OCI-LY3 (cell line): ENCODE measurements around the gene ATXN7L2.
A peak's percentile ranks its signal among the peaks of the same experiment; 100 is the strongest.

Source experiments
- H2AFZ ChIP-seq: fragments of 200-600, 300-600 bp; shearing (Covaris generic); 2 replicates; pipeline ENCODE4 v1.6.0; 2014; ENCODE audit warnings: antibody characterized with exemption, low read depth, low read length
- H3K27ac ChIP-seq: fragments of 200-600, 300-600 bp; sonication (generic); 2 replicates; pipeline ENCODE4 v1.5.1; 2014; ENCODE audit warnings: mild to moderate bottlenecking, low read length, moderate library complexity, mixed read lengths
- H3K27me3 ChIP-seq: fragments of 200-600, 300-600 bp; sonication (generic); 2 replicates; pipeline ENCODE4 v1.6.1; 2014; ENCODE audit warnings: low read depth, low read length, mixed read lengths
- H3K36me3 ChIP-seq: fragments of 200-600, 300-600 bp; sonication (generic); replicated peaks from 2 replicates; pipeline ENCODE3; 2014; ENCODE audit warnings: low read depth, low read length, mixed read lengths
- H3K4me1 ChIP-seq: fragments of 300-600, 200-600 bp; sonication (generic); 2 replicates; pipeline ENCODE4 v1.6.1; 2014; ENCODE audit warnings: low read length, mixed read lengths
- H3K4me2 ChIP-seq: fragments of 200-600, 300-600 bp; sonication (generic); 2 replicates; pipeline ENCODE4 v1.6.1; 2014; ENCODE audit warnings: low read length, mixed read lengths
- H3K4me3 ChIP-seq: fragments of 300-600, 200-600 bp; sonication (generic); 2 replicates; pipeline ENCODE4 v1.5.1; 2014; ENCODE audit warnings: antibody characterized with exemption, mild to moderate bottlenecking, low read length, moderate library complexity
- H3K79me2 ChIP-seq: fragments of 300-600, 200-600 bp; shearing (Covaris generic); 2 replicates; pipeline ENCODE4 v1.6.1; 2014; ENCODE audit warnings: mild to moderate bottlenecking, low read length, mixed read lengths
- H3K9ac ChIP-seq: fragments of 300-600, 200-600 bp; shearing (Covaris generic); 2 replicates; pipeline ENCODE4 v1.6.0; 2014; ENCODE audit warnings: mild to moderate bottlenecking, low read length, moderate library complexity
- H3K9me3 ChIP-seq: fragments of 200-600, 300-600 bp; shearing (Covaris generic); 2 replicates; pipeline ENCODE4 v1.6.1; 2014; ENCODE audit warnings: low read length, mixed read lengths; ENCODE audit not compliant: insufficient read depth
- H4K20me1 ChIP-seq: fragments of 200-600, 300-600 bp; sonication (generic); 2 replicates; pipeline ENCODE4 v1.6.1; 2016; ENCODE audit warnings: low read length, mixed read lengths; ENCODE audit not compliant: insufficient read depth
- EZH2phosphoT487 ChIP-seq: fragments of 200-600 bp; shearing (Covaris generic); IDR thresholded peaks from 2 replicates; pipeline ENCODE4 v1.6.1; 2018; ENCODE audit warnings: antibody characterized with exemption, mixed run types, low read depth
- TF ChIP-seq, protein P1 (sequence below): fragments of 200-600, 300-600 bp; sonication (generic); IDR thresholded peaks from 2 replicates; pipeline ENCODE4 v1.5.1; 2014; ENCODE audit warnings: antibody characterized with exemption, low read length, low read depth

ATXN7L2 gene

DNA sequence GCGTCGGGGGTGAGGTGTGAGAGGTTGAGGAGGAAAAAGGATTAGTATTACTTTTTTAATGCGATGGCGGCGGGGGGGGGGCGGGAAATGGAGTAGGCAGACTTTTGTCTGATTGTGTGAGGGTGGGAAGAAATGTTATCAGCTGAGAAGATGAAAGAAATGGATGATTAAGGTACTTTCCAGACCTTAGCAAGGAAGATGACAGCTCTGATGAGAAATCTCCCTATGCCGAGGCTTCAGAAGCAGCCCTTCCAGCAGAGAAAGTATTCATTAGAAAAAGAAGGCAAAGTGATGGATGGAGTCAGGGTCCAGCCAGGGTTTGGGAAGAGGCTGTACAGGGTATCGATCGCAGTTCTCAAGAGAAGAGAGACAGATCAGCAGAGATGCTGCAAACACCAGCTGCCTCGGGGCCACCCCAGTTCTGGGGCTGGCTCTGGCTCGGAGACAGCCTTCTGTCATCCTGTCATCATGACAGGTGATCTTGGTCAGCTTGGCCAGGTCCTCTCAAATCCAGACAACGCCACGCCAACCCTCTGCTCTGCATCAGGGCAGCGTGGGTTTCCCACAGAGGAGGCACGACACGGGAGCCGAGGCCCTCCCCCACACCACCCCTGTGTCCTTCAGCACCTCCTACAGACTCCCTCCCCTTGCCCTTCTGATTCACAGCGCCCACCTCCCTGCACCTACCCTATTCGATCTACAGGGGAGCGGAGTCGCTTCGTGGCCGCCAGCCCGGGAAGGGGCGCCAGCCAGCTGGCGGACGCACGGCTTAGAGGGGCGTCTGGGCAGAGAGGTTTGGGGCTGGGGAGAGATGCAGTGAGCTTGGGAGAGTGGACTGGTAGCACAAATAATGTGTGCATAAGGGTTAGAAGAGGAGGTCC lies 674 bp upstream of the ATXN7L2 start:
- H2AFZ ChIP-seq = peak overlapping the region; percentile 94
- H3K79me2 ChIP-seq = peaks cover 9% of the 10 kb centered on the region
- no peaks in the 10 kb centered on the region for H4K20me1 ChIP-seq
- TF ChIP-seq, protein P1, sequence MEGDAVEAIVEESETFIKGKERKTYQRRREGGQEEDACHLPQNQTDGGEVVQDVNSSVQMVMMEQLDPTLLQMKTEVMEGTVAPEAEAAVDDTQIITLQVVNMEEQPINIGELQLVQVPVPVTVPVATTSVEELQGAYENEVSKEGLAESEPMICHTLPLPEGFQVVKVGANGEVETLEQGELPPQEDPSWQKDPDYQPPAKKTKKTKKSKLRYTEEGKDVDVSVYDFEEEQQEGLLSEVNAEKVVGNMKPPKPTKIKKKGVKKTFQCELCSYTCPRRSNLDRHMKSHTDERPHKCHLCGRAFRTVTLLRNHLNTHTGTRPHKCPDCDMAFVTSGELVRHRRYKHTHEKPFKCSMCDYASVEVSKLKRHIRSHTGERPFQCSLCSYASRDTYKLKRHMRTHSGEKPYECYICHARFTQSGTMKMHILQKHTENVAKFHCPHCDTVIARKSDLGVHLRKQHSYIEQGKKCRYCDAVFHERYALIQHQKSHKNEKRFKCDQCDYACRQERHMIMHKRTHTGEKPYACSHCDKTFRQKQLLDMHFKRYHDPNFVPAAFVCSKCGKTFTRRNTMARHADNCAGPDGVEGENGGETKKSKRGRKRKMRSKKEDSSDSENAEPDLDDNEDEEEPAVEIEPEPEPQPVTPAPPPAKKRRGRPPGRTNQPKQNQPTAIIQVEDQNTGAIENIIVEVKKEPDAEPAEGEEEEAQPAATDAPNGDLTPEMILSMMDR = peak; percentile 24; the same call in 1 of the 2 replicates
- no peak for TF ChIP-seq EZH2phosphoT487
- H3K27ac ChIP-seq = no peak overlapping the region
- H3K36me3 ChIP-seq = no peaks in the 10 kb centered on the region
- peaks cover 15% of the 10 kb centered on the region for H3K4me1 ChIP-seq
- peak overlapping the region; percentile 83 for H3K4me3 ChIP-seq
- peak overlapping the region; percentile 55 for H3K9ac ChIP-seq
- no peaks in the 10 kb centered on the region for H3K27me3 ChIP-seq
- H3K9me3 ChIP-seq = no peaks in the 10 kb centered on the region
- peak overlapping the region; percentile 79 for H3K4me2 ChIP-seq

DNA sequence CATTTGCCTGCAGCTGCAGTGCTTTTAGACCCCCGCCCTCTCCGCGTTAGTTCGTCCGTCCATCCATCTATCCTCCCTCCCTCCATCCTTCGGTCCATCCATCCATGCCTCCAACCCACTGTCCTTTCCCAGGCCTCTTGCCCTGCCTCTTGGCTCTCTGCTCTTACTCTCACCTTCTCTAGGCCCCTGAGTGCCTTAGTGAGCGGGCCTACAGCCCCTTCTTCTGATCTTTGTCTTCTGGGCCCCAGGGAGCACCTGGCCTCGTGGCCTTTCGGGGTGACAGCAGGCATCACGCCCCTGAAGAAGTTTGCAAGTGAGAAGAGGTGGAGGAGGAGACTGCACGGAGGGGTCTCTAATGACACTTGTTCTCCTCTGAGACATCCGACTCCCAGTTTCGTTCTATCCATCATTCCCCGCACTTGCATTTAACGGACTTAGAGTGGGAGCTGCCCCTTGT lies 842 bp downstream of the ATXN7L2 start:
- TF ChIP-seq, protein P1 = no peak
- no peak for TF ChIP-seq EZH2phosphoT487
- H2AFZ ChIP-seq = peak overlapping the region; percentile 71
- H3K9me3 ChIP-seq = no peaks in the 10 kb centered on the region
- no peaks in the 10 kb centered on the region for H4K20me1 ChIP-seq
- H3K27ac ChIP-seq = peak overlapping the region; percentile 76
- H3K4me2 ChIP-seq = peak overlapping the region; percentile 99
- H3K9ac ChIP-seq = peak overlapping the region; percentile 90
- no peaks in the 10 kb centered on the region for H3K36me3 ChIP-seq
- peaks cover 15% of the 10 kb centered on the region for H3K4me1 ChIP-seq
- H3K79me2 ChIP-seq = peaks cover 9% of the 10 kb centered on the region
- no peaks in the 10 kb centered on the region for H3K27me3 ChIP-seq
- peak overlapping the region; percentile 98 for H3K4me3 ChIP-seq

DNA sequence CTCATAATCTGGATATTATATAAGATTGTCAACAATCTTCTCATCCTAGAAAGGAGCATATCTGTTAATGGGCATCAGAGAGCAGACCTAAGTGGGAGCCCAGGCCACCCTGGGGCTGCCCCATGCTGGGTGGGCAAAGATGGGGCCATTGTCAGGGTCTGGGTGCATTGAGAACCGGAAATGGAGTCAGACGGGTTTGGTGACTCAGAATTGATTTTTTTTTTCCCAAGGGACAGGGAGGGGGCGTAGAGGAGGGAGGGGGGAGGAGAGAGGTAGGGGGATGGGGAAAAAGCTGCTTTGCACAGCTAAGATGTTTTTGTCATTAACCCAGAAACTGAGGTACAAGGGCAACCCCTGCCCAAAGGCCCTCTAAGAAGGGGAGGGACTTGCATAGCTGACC lies 1.3 kb downstream of the ATXN7L2 start:
- Histone ChIP-seq H3K27me3 (no peaks in the 10 kb centered on the region), H3K36me3 (no peaks in the 10 kb centered on the region), H3K4me2 (peak overlapping the region; percentile 99), H3K4me1 (peaks cover 15% of the 10 kb centered on the region), H3K79me2 (peaks cover 9% of the 10 kb centered on the region), H3K27ac (peak overlapping the region; percentile 76; the same call in 1 of the 2 replicates), H3K9ac (peak overlapping the region; percentile 90), H4K20me1 (no peaks in the 10 kb centered on the region), H3K9me3 (no peaks in the 10 kb centered on the region), H2AFZ (no peak overlapping the region), H3K4me3 (peak overlapping the region; percentile 98)
- TF ChIP-seq, protein P1 = no peak
- TF ChIP-seq EZH2phosphoT487 = no peak

DNA sequence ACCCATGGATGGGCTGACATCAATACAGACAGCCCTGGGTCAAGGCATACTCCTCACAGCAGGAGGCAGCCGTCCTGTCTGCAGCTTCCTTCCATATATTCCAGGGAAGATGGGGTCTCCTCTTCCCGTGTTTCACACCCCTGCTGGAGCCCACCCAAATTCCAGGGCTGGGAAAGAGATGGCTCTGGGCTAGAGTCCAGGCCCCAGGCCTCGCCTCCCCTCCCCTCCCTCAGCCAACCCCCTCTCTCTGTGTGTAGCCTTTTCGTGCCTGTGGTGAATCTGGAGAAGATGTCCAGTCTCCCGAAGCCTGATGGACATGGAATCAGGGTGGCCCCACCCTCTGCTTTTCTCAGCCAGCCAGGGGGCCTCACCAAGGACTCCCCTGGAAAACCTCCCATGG lies 3.6 kb downstream of the ATXN7L2 start:
- no peaks in the 10 kb centered on the region for H4K20me1 ChIP-seq
- H3K4me1 ChIP-seq = peaks cover 15% of the 10 kb centered on the region
- H3K9me3 ChIP-seq = no peaks in the 10 kb centered on the region
- H3K79me2 ChIP-seq = peaks cover 9% of the 10 kb centered on the region
- H3K36me3 ChIP-seq = no peaks in the 10 kb centered on the region
- no peak overlapping the region for H2AFZ ChIP-seq
- no peaks in the 10 kb centered on the region for H3K27me3 ChIP-seq
- H3K4me3 ChIP-seq = no peak overlapping the region
- TF ChIP-seq EZH2phosphoT487 = no peak
- TF ChIP-seq, protein P1 = no peak
- H3K9ac ChIP-seq = no peak overlapping the region
- H3K4me2 ChIP-seq = no peak overlapping the region
- H3K27ac ChIP-seq = no peak overlapping the region
